ENCODE data around the gene ZGPAT.

- TF ChIP-seq CTCF (IDR thresholded peaks at IDR 0.05 in 4 of 5, conservative IDR thresholded peaks at IDR 0.05 in 1 of 5) = no peak
- no peak for TF ChIP-seq POLR2A (IDR thresholded peaks at IDR 0.05)
These were observed 39.8 kb downstream of the ZGPAT start for GRCh38 chr20:63747622-63748069.
